HepG2 (cell line): Measurements from ENCODE around the gene ZNF526. TPM values are rescaled to one million over a fixed set of nuclear protein-coding genes. Genes with fewer than 3 reads are reported as not detected.
A peak's percentile ranks its signal among the peaks of the same experiment; 100 is the strongest.

Experiments
- ATF1 ChIP-seq: IDR thresholded peaks from 2 replicates; pipeline ENCODE4 v1.6.1; 2016; ENCODE audit warnings: mild to moderate bottlenecking, control low read depth
- E2F1 ChIP-seq: sonication (generic); formaldehyde crosslinking; IDR thresholded peaks from 2 replicates; pipeline ENCODE4 v1.5.0; 2020; ENCODE audit warnings: missing genetic modification reagents
- HNF4A ChIP-seq: sonication (generic); formaldehyde crosslinking; IDR thresholded peaks from 2 replicates; pipeline ENCODE4 v1.4.0; 2020; ENCODE audit warnings: missing genetic modification reagents
- KAT2B ChIP-seq: fragments of 150-350 bp; IDR thresholded peaks from 2 replicates; pipeline ENCODE4 v1.6.1; 2014; ENCODE audit warnings: low read depth, low read length, borderline replicate concordance
- KMT2A ChIP-seq: sonication (generic); formaldehyde crosslinking; IDR thresholded peaks from 2 replicates; pipeline ENCODE4 v1.4.0; 2020; ENCODE audit warnings: missing genetic modification reagents
- MAZ ChIP-seq, 2 experiments: sonication (generic) in 1 of 2; formaldehyde crosslinking in 1 of 2; IDR thresholded peaks; 2 replicates each; pipeline versions ENCODE4 v1.5.0 to v1.6.1; 2012 to 2020; ENCODE audit warnings: low read depth in 2 of 2, mild to moderate bottlenecking in 2 of 2, borderline replicate concordance in 1 of 2, improper control_type of control experiment in 1 of 2, low read length in 1 of 2, missing genetic modification reagents in 1 of 2, moderate library complexity in 1 of 2
- MTF2 ChIP-seq: sonication (generic); formaldehyde crosslinking; IDR thresholded peaks from 2 replicates; pipeline ENCODE4 v1.5.0; 2020; ENCODE audit warnings: missing genetic modification reagents, borderline replicate concordance
- NCOA2 ChIP-seq: sonication (generic); formaldehyde crosslinking; IDR thresholded peaks from 2 replicates; pipeline ENCODE4 v1.8.0; 2022; ENCODE audit warnings: inconsistent platforms
- NCOR1 ChIP-seq: fragments of 200-600 bp; sonication (generic); IDR thresholded peaks from 2 replicates; pipeline ENCODE4 v1.7.0; 2017; ENCODE audit warnings: antibody characterized with exemption, low read length, borderline replicate concordance
- NFE2 ChIP-seq: sonication (generic); formaldehyde crosslinking; IDR thresholded peaks from 2 replicates; pipeline ENCODE4 v1.4.0; 2020; ENCODE audit warnings: missing genetic modification reagents
- PAWR ChIP-seq: sonication (generic); formaldehyde crosslinking; IDR thresholded peaks from 2 replicates; pipeline ENCODE4 v1.4.0; 2020; ENCODE audit warnings: missing genetic modification reagents, mild to moderate bottlenecking, borderline replicate concordance
- PHF5A ChIP-seq: IDR thresholded peaks from one replicate; pipeline ENCODE4 v1.6.1; 2018; ENCODE audit warnings: low read depth, missing genetic modification reagents; ENCODE audit not compliant: unreplicated experiment
- RFX5 ChIP-seq: IDR thresholded peaks from 2 replicates; pipeline ENCODE4 v1.6.1; 2011; ENCODE audit warnings: low read depth, low read length, improper control_type of control experiment
- RNF219 ChIP-seq: sonication (generic); formaldehyde crosslinking; IDR thresholded peaks from 2 replicates; pipeline ENCODE4 v1.5.0; 2020; ENCODE audit warnings: mild to moderate bottlenecking, missing genetic modification reagents
- SMAD3 ChIP-seq: sonication (generic); formaldehyde crosslinking; IDR thresholded peaks from 2 replicates; pipeline ENCODE4 v1.4.0; 2020; ENCODE audit warnings: missing genetic modification reagents
- TSC22D2 ChIP-seq: sonication (generic); formaldehyde crosslinking; IDR thresholded peaks from 2 replicates; pipeline ENCODE4 v1.5.1; 2020; ENCODE audit warnings: missing genetic modification reagents, mild to moderate bottlenecking, borderline replicate concordance
- UBTF ChIP-seq: sonication (generic); formaldehyde crosslinking; IDR thresholded peaks from 2 replicates; pipeline ENCODE4 v1.4.0; 2020; ENCODE audit warnings: mild to moderate bottlenecking, missing genetic modification reagents
- ZNF234 ChIP-seq: sonication (generic); formaldehyde crosslinking; conservative IDR thresholded peaks from 2 replicates; pipeline ENCODE4 v1.5.1; 2020; ENCODE audit warnings: mild to moderate bottlenecking, missing genetic modification reagents
- ZNF574 ChIP-seq: sonication (generic); formaldehyde crosslinking; IDR thresholded peaks from 2 replicates; pipeline ENCODE4 v1.4.0; 2020; ENCODE audit warnings: missing genetic modification reagents
- ZNF724P ChIP-seq: sonication (generic); formaldehyde crosslinking; IDR thresholded peaks from 2 replicates; pipeline ENCODE4 v1.8.0; 2022; ENCODE audit warnings: missing genetic modification reagents, borderline replicate concordance
- polyA plus RNA-seq, 8 experiments: library from polyadenylated mRNA; depleted of rRNA in 3 of 8; stranded (reverse) in 7 of 8; unstranded in 1 of 8; fragments of >200 nt; fragmentation: Illumina TruSeq in 4 of 8; extraction: Trizol in 4 of 8; gene quantifications; 2 replicates each; pipeline versions ENCODE4 v1.2.1 to v1.2.3, GENCODE V29; 2011 to 2016; ENCODE audit warnings: low read depth in 4 of 8, missing spikeins in 1 of 8, mixed read lengths in 1 of 8; ENCODE audit not compliant: insufficient read depth in 1 of 8
- total RNA-seq, 5 experiments: library from RNA; depleted of rRNA; stranded (reverse); fragments of >200 nt; fragmentation: Illumina TruSeq; extraction: Trizol; gene quantifications; 2 replicates each; pipeline ENCODE4 v1.2.3, GENCODE V29; 2016; ENCODE audit warnings: low read depth in 1 of 5

Gene ZNF526
- total and polyA plus RNA-seq, 2 of the 13 experiments (the other 11 are each of a cell fraction or from before 2014, with no cell fraction given), result 3.3 to 8.4 TPM

GRCh38 chr19:42268142-42268703 is 48.1 kb downstream of the ZNF526 start (continued):
- TF ChIP-seq ATF1 (CRISPR knock-in tag) (no peak), MAZ (IDR thresholded peaks at IDR 0.05; ENCODE audit: borderline replicate concordance, low read depth, low read length) (0 out of 2 replicates have a peak, but pooled peaks have one; percentile 34), MAZ (CRISPR knock-in tag; IDR thresholded peaks at IDR 0.05; ENCODE audit: low read depth) (no peak; the same call in 1 of the 2 replicates), SMAD3 (CRISPR knock-in tag) (peak; percentile 18; the same call in 1 of the 2 replicates), RFX5 (peak; percentile 94), PHF5A (CRISPR knock-in tag) (peak; percentile 57), TSC22D2 (CRISPR knock-in tag) (no peak), KMT2A (CRISPR knock-in tag) (no peak), UBTF (CRISPR knock-in tag) (no peak), ZNF574 (CRISPR knock-in tag) (peak; percentile 71), ZNF724P (CRISPR knock-in tag) (peak; percentile 55; the same call in 1 of the 2 replicates), RNF219 (no peak), NFE2 (CRISPR knock-in tag) (no peak), ZNF234 (CRISPR knock-in tag) (no peak), MTF2 (CRISPR knock-in tag) (no peak), PAWR (CRISPR knock-in tag) (no peak), HNF4A (CRISPR knock-in tag) (peak; percentile 28; the same call in 1 of the 2 replicates), NCOA2 (peak; percentile 66), NCOR1 (peak; percentile 36; the same call in 1 of the 2 replicates), KAT2B (no peak), E2F1 (CRISPR knock-in tag) (peak; percentile 50; the same call in 1 of the 2 replicates)
